Endodermal cell (in vitro differentiated cells): ENCODE results near the gene SLCO4C1. TPM values are rescaled to one million over a fixed set of nuclear protein-coding genes. Genes with fewer than 3 reads are reported as not detected.

ENCODE experiments used
- DNase-seq: peaks from one replicate; pipeline ENCODE4 v3.0.0-alpha.2; 2017
- H3K27ac ChIP-seq: 2 replicates; pipeline ENCODE4 v1.5.1; 2013; ENCODE audit warnings: mild to moderate bottlenecking, low read depth, low read length, moderate library complexity
- H3K27me3 ChIP-seq: 2 replicates; pipeline ENCODE4 v1.6.1; 2013; ENCODE audit warnings: mild to moderate bottlenecking, low read length, moderate library complexity; ENCODE audit not compliant: insufficient read depth, control insufficient read depth, poor library complexity, severe bottlenecking
- H3K36me3 ChIP-seq: 2 replicates; pipeline ENCODE4 v1.7.0; 2013; ENCODE audit warnings: mild to moderate bottlenecking, low read length, moderate library complexity; ENCODE audit not compliant: control insufficient read depth, insufficient read depth
- H3K4me1 ChIP-seq: one replicate; pipeline ENCODE4 v1.7.0; 2013; ENCODE audit warnings: low read length; ENCODE audit not compliant: control insufficient read depth, insufficient read depth
- H3K4me3 ChIP-seq: 2 replicates; pipeline ENCODE4 v1.5.1; 2013; ENCODE audit warnings: mild to moderate bottlenecking, low read length, moderate library complexity
- H3K9ac ChIP-seq: 2 replicates; pipeline ENCODE4 v1.6.1; 2013; ENCODE audit warnings: mild to moderate bottlenecking, low read length, moderate library complexity; ENCODE audit not compliant: poor library complexity, severe bottlenecking; ENCODE audit errors: extremely low read depth
- H3K9me3 ChIP-seq: 2 replicates; pipeline ENCODE4 v1.6.1; 2013; ENCODE audit warnings: mild to moderate bottlenecking, low read length, moderate library complexity; ENCODE audit not compliant: control insufficient read depth
- H3K27ac Mint-ChIP-seq: 2 replicates; pipeline ENCODE4 v1.8.0; 2020; ENCODE audit warnings: mixed read lengths
- H3K27me3 Mint-ChIP-seq: 2 replicates; pipeline ENCODE4 v1.8.0; 2021; ENCODE audit warnings: mild to moderate bottlenecking, mixed read lengths; ENCODE audit not compliant: insufficient read depth
- H3K36me3 Mint-ChIP-seq: 2 replicates; pipeline ENCODE4 v1.8.0; 2020; ENCODE audit warnings: low read depth, mixed read lengths
- H3K4me1 Mint-ChIP-seq: 2 replicates; pipeline ENCODE4 v1.8.0; 2020; ENCODE audit warnings: mixed read lengths
- H3K4me3 Mint-ChIP-seq: 2 replicates; pipeline ENCODE4 v1.8.0; 2020; ENCODE audit warnings: mild to moderate bottlenecking, moderate library complexity, mixed read lengths
- H3K9me3 Mint-ChIP-seq: 2 replicates; pipeline ENCODE4 v1.8.0; 2020; ENCODE audit warnings: mild to moderate bottlenecking, mixed read lengths
- WGBS, 2 experiments: methylation state at CpG; one replicate each; pipeline versions ENCODE4 v1.1.5 to v1.1.7; 2013; ENCODE audit warnings: missing lambda C conversion rate in 2 of 2, mixed read lengths in 1 of 2; ENCODE audit not compliant: insufficient coverage in 1 of 2, insufficient read length in 1 of 2; 5-methylcytosine and 5-hydroxymethylcytosine counted together
- total RNA-seq, 2 donors: library from RNA; stranded (reverse); fragmentation: NEBNext Ultra II Directional in 1 of 2; extraction: Animal tissue kit (Norgen Biotek cat#: 25700) in 1 of 2; gene quantifications; 2 replicates in 1 of 2; 3 replicates in 1 of 2; pipeline ENCODE4 v1.2.1, GENCODE V29; 2021
- TF ChIP-seq, protein P1 (sequence below): fragments of 200-600 bp; sonication (generic); conservative IDR thresholded peaks from 2 replicates; pipeline ENCODE4 v1.5.0; 2021; ENCODE audit warnings: antibody characterized with exemption, mild to moderate bottlenecking

SLCO4C1 gene
- total RNA-seq, 2 donors from 2014 or later: 1.9 to 3.6 TPM

DNA sequence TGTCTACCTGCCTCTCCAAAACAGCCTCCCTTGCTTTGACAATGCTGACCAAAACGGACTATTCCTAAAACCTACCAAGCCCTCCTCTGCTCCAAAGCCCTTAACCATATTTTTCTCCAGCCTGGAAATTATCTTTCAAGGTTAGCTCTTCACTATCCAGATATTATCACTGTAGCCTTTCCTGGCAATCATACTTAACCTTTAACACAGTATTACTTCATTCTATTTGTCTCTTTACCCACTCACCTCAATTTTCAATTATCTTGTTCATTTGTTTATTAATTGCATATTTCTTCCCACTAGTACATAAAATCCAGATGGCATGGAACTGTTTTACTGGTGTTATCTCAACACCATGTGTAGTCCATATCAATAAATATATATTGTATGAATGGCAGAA, 7.5 kb downstream of the SLCO4C1 start:
- H3K4me1 ChIP-seq: no peaks in the 10 kb centered on the region
- peaks cover under 1% of the 10 kb centered on the region for H3K27me3 Mint-ChIP-seq
- no peak overlapping the region for H3K27ac Mint-ChIP-seq
- no peak overlapping the region for H3K4me3 Mint-ChIP-seq
- H3K4me3 ChIP-seq: no peak overlapping the region
- H3K9ac ChIP-seq: no peak overlapping the region
- no peaks in the 10 kb centered on the region for H3K9me3 Mint-ChIP-seq
- H3K27me3 ChIP-seq: no peaks in the 10 kb centered on the region
- 87% methylated on average over 1 of the region's 1 CpG; no CpG with 5 or more reads in 1 of the 2 experiments for WGBS, 2 experiments
- H3K4me1 Mint-ChIP-seq: no peaks in the 10 kb centered on the region
- no peaks in the 10 kb centered on the region for H3K36me3 ChIP-seq
- no peak for DNase-seq
- no peaks in the 10 kb centered on the region for H3K36me3 Mint-ChIP-seq
- TF ChIP-seq, protein P1, sequence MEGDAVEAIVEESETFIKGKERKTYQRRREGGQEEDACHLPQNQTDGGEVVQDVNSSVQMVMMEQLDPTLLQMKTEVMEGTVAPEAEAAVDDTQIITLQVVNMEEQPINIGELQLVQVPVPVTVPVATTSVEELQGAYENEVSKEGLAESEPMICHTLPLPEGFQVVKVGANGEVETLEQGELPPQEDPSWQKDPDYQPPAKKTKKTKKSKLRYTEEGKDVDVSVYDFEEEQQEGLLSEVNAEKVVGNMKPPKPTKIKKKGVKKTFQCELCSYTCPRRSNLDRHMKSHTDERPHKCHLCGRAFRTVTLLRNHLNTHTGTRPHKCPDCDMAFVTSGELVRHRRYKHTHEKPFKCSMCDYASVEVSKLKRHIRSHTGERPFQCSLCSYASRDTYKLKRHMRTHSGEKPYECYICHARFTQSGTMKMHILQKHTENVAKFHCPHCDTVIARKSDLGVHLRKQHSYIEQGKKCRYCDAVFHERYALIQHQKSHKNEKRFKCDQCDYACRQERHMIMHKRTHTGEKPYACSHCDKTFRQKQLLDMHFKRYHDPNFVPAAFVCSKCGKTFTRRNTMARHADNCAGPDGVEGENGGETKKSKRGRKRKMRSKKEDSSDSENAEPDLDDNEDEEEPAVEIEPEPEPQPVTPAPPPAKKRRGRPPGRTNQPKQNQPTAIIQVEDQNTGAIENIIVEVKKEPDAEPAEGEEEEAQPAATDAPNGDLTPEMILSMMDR: no peak
- H3K27ac ChIP-seq: no peak overlapping the region
- no peaks in the 10 kb centered on the region for H3K9me3 ChIP-seq

DNA sequence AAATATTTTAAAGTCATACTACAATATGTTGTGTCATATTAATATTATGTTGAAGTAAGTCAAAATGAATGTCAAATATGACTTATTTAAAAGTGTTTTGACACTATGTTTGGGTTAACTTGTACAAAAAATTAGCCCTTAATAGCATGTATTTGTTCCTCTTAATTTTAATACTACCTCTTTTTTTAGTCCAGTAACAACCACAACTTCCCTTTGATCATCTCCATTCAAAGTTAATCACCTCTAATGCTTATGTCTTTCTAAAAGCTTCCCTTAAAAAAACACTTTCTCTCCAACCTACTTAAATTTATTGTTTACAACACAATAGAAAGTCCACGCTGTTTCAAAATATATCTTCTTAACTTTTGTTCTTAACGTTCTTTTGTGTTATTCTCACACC, 9.6 kb downstream of the SLCO4C1 start:
- H3K4me1 Mint-ChIP-seq: no peaks in the 10 kb centered on the region
- no peaks in the 10 kb centered on the region for H3K9me3 Mint-ChIP-seq
- Histone ChIP-seq H3K4me1 (no peaks in the 10 kb centered on the region), H3K9me3 (no peaks in the 10 kb centered on the region), H3K9ac (no peak overlapping the region), H3K27ac (no peak overlapping the region), H3K36me3 (no peaks in the 10 kb centered on the region), H3K4me3 (no peak overlapping the region), H3K27me3 (no peaks in the 10 kb centered on the region)
- no peak overlapping the region for H3K4me3 Mint-ChIP-seq
- no peak for DNase-seq
- WGBS, 2 experiments: 29 to 43% methylated on average over 1 to 2 of the region's 2 CpGs
- H3K27ac Mint-ChIP-seq: no peak overlapping the region
- TF ChIP-seq, protein P1: no peak
- H3K27me3 Mint-ChIP-seq: no peaks in the 10 kb centered on the region
- no peaks in the 10 kb centered on the region for H3K36me3 Mint-ChIP-seq

DNA sequence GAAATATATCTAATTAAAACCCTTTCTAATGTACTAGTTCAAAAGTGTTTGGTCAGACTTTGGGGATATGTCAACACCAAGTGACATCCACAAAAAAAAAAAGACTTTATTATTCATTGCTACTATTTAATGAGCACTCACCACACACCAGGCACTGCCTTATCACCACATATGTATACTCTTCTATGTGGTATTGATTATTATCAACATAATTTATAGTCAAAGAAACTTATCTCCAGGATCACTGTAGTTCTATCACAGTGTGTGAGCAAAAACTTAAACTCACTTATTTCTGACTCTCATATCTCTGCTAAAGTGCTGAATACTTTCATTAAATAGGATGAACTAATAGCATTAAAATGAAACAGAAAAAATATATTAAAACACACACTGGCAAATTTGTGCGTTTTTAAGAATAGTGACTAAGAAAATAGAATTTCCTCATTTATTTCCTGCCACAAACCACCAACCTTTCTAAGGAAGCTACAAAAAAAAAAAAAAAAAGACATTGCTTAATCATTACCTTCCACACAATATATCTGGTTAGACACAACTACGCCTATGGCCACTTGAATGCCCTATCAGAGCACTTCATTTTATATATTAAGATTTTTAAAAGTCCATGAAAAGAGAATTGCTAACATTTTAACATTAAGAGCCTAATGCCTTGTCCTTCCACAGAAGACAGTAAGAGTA, 12.8 kb downstream of the SLCO4C1 start:
- no peaks in the 10 kb centered on the region for H3K36me3 Mint-ChIP-seq
- WGBS, 2 experiments: 88% methylated on average over 1 of the region's 2 CpGs; no CpG with 5 or more reads in 1 of the 2 experiments
- Histone ChIP-seq H3K27me3 (no peaks in the 10 kb centered on the region), H3K9ac (no peak overlapping the region), H3K27ac (no peak overlapping the region), H3K9me3 (no peaks in the 10 kb centered on the region), H3K4me1 (no peaks in the 10 kb centered on the region), H3K4me3 (no peak overlapping the region), H3K36me3 (no peaks in the 10 kb centered on the region)
- H3K9me3 Mint-ChIP-seq: no peaks in the 10 kb centered on the region
- H3K27me3 Mint-ChIP-seq: no peaks in the 10 kb centered on the region
- H3K4me3 Mint-ChIP-seq: no peak overlapping the region
- no peaks in the 10 kb centered on the region for H3K4me1 Mint-ChIP-seq
- H3K27ac Mint-ChIP-seq: no peak overlapping the region
- no peak for DNase-seq
- TF ChIP-seq, protein P1: no peak
